DND-41 (cell line): Measurements from ENCODE around the gene RPS26.

Experiments
- ATAC-seq: fragments of 200-7000 bp; cut with Tn5 transposase; 3 replicates; pipeline ENCODE4 v1.9.1; 2021; ENCODE audit warnings: low read depth; ENCODE audit not compliant: insufficient read depth
- DNase-seq: peaks from one replicate; pipeline ENCODE4 v3.0.0-alpha.2; 2020
- H2AFZ ChIP-seq: 2 replicates; pipeline ENCODE4 v1.6.0; 2012; ENCODE audit warnings: low read depth, low read length
- H3K27ac ChIP-seq: 2 replicates; pipeline ENCODE4 v1.5.1; 2012; ENCODE audit warnings: low read length, inconsistent platforms
- H3K27me3 ChIP-seq: fragments of 200-600 bp; sonication (generic); 2 replicates; pipeline ENCODE4 v1.6.0; 2012; ENCODE audit warnings: low read length, mild to moderate bottlenecking, inconsistent platforms; ENCODE audit not compliant: insufficient read depth, poor library complexity
- H3K36me3 ChIP-seq: 2 replicates; pipeline ENCODE4 v1.5.1; 2012; ENCODE audit warnings: low read length, inconsistent platforms; ENCODE audit not compliant: insufficient read depth
- H3K4me1 ChIP-seq: 2 replicates; pipeline ENCODE4 v1.5.1; 2012; ENCODE audit warnings: mild to moderate bottlenecking, low read length; ENCODE audit not compliant: insufficient read depth
- H3K4me2 ChIP-seq: 2 replicates; pipeline ENCODE4 v1.6.0; 2012; ENCODE audit warnings: mild to moderate bottlenecking, moderate library complexity, low read length, inconsistent platforms; ENCODE audit not compliant: insufficient read depth
- H3K4me3 ChIP-seq, 2 experiments: fragments of 200-600 bp in 1 of 2; shearing (Covaris generic) in 1 of 2; 2 replicates each; pipeline ENCODE4 v1.5.1; 2012 to 2016; ENCODE audit warnings: inconsistent platforms in 2 of 2, low read length in 2 of 2, mild to moderate bottlenecking in 2 of 2, low read depth in 1 of 2, moderate library complexity in 1 of 2
- H3K79me2 ChIP-seq: 2 replicates; pipeline ENCODE4 v1.6.0; 2012; ENCODE audit warnings: low read length, inconsistent platforms; ENCODE audit not compliant: insufficient read depth
- H3K9ac ChIP-seq: 2 replicates; pipeline ENCODE4 v1.6.0; 2012; ENCODE audit warnings: low read depth, mild to moderate bottlenecking, inconsistent platforms, low read length, moderate library complexity
- H3K9me3 ChIP-seq: 2 replicates; pipeline ENCODE4 v1.5.1; 2012; ENCODE audit warnings: low read length, moderate library complexity, mild to moderate bottlenecking, inconsistent platforms; ENCODE audit not compliant: insufficient read depth, severe bottlenecking
- H4K20me1 ChIP-seq: 2 replicates; pipeline ENCODE4 v1.6.0; 2012; ENCODE audit warnings: low read length; ENCODE audit not compliant: insufficient read depth
- EZH2 ChIP-seq: IDR thresholded peaks from 3 replicates; pipeline ENCODE4 v1.6.1; 2012; ENCODE audit warnings: borderline replicate concordance, low read depth, mild to moderate bottlenecking, moderate library complexity, low read length, inconsistent platforms; ENCODE audit not compliant: severe bottlenecking
- TF ChIP-seq, protein P1 (sequence below): IDR thresholded peaks from 2 replicates; pipeline ENCODE4 v1.5.1; 2012; ENCODE audit warnings: borderline replicate concordance, low read length, moderate library complexity, mild to moderate bottlenecking; ENCODE audit not compliant: poor library complexity, severe bottlenecking; ENCODE audit errors: extremely low read depth

RPS26 gene

DNA sequence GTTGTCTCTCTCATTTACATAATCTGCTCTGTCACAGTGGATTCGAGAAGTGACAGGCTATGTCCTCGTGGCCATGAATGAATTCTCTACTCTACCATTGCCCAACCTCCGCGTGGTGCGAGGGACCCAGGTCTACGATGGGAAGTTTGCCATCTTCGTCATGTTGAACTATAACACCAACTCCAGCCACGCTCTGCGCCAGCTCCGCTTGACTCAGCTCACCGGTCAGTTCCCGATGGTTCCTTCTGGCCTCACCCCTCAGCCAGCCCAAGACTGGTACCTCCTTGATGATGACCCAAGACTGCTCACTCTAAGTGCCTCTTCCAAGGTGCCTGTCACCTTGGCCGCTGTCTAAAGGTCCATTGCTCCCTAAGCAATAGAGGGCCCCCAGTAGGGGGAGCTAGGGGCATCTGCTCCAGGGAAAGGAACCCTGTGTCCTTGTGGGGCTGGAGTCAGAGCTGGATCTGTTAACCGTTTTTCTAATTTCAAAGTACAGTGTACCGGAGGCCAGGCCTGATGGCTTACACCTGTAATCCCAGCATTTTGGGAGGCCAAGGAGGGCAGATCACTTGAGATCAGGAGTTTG is 43.3 kb downstream of the RPS26 start:
- no peak overlapping the region for H3K27ac ChIP-seq
- no peak overlapping the region for H3K9ac ChIP-seq
- no peak for TF ChIP-seq EZH2
- TF ChIP-seq, protein P1, sequence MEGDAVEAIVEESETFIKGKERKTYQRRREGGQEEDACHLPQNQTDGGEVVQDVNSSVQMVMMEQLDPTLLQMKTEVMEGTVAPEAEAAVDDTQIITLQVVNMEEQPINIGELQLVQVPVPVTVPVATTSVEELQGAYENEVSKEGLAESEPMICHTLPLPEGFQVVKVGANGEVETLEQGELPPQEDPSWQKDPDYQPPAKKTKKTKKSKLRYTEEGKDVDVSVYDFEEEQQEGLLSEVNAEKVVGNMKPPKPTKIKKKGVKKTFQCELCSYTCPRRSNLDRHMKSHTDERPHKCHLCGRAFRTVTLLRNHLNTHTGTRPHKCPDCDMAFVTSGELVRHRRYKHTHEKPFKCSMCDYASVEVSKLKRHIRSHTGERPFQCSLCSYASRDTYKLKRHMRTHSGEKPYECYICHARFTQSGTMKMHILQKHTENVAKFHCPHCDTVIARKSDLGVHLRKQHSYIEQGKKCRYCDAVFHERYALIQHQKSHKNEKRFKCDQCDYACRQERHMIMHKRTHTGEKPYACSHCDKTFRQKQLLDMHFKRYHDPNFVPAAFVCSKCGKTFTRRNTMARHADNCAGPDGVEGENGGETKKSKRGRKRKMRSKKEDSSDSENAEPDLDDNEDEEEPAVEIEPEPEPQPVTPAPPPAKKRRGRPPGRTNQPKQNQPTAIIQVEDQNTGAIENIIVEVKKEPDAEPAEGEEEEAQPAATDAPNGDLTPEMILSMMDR, result peak; percentile 64
- ATAC-seq (peak; percentile 60; the same call in 1 of the 3 replicates), DNase-seq (peak; percentile 41)
- H2AFZ ChIP-seq, result no peak overlapping the region
- H3K27me3 ChIP-seq, result peaks cover 36% of the 10 kb centered on the region
- H3K4me1 ChIP-seq, result peaks cover 10% of the 10 kb centered on the region
- no peak overlapping the region for H3K4me2 ChIP-seq
- no peak overlapping the region for H3K4me3 ChIP-seq
- no peaks in the 10 kb centered on the region for H3K36me3 ChIP-seq
- no peaks in the 10 kb centered on the region for H3K79me2 ChIP-seq
- no peaks in the 10 kb centered on the region; the same call in 1 of the 2 replicates for H4K20me1 ChIP-seq
- no peaks in the 10 kb centered on the region for H3K9me3 ChIP-seq

DNA sequence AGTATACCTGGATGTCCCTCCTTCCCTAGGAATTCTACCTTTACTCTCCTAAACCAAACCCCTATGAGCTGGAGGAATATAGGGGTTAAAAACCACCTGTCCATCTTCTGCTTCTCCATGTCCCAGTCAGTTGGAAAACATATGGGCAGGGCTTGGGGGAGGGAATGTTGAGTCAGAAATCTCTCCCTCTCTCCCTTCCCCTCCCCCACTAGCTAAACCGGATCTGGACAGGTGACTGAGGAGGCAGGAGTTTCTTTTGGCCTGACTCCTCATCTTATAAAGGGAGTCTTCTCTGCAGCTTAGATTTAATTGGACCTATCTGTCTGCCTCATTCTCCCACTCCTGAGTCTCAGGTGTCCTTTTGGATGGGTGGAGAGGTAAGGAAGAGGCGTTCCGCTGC is 44.4 kb downstream of the RPS26 start:
- no peak overlapping the region for H3K4me3 ChIP-seq
- no peaks in the 10 kb centered on the region for H3K36me3 ChIP-seq
- peaks cover 25% of the 10 kb centered on the region for H3K27me3 ChIP-seq
- ATAC-seq (no peak), DNase-seq (no peak)
- H2AFZ ChIP-seq, result no peak overlapping the region
- no peaks in the 10 kb centered on the region for H4K20me1 ChIP-seq
- H3K4me2 ChIP-seq, result no peak overlapping the region
- no peak overlapping the region for H3K9ac ChIP-seq
- no peaks in the 10 kb centered on the region for H3K79me2 ChIP-seq
- no peaks in the 10 kb centered on the region for H3K4me1 ChIP-seq
- no peak for TF ChIP-seq EZH2
- TF ChIP-seq, protein P1, result no peak
- H3K9me3 ChIP-seq, result no peaks in the 10 kb centered on the region
- H3K27ac ChIP-seq, result no peak overlapping the region

DNA sequence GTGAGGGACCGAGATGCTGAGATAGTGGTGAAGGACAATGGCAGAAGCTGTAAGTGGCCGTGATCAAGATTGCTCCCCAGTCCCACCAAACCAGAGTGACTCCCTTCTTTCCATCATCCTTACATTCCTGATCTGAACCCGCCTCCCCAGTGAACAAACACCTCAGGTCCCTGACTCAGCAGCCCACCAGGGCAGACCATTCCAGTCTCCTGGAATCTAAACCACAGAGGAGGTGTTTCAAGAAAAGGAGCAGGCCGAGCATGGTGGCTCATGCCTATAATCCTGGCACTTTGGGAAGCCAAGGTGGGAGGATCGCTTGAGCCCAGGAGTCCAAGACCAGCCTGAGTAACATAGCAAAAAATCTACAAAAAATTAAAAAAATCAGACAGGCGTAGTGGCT is 44.9 kb downstream of the RPS26 start:
- Histone ChIP-seq H3K4me3 (no peak overlapping the region), H3K9ac (no peak overlapping the region), H4K20me1 (no peaks in the 10 kb centered on the region), H2AFZ (no peak overlapping the region), H3K79me2 (no peaks in the 10 kb centered on the region), H3K27me3 (peaks cover 20% of the 10 kb centered on the region), H3K4me1 (no peaks in the 10 kb centered on the region), H3K9me3 (no peaks in the 10 kb centered on the region), H3K36me3 (no peaks in the 10 kb centered on the region), H3K27ac (no peak overlapping the region), H3K4me2 (no peak overlapping the region)
- TF ChIP-seq EZH2, result no peak
- TF ChIP-seq, protein P1, result no peak
- DNase-seq (no peak), ATAC-seq (no peak)

DNA sequence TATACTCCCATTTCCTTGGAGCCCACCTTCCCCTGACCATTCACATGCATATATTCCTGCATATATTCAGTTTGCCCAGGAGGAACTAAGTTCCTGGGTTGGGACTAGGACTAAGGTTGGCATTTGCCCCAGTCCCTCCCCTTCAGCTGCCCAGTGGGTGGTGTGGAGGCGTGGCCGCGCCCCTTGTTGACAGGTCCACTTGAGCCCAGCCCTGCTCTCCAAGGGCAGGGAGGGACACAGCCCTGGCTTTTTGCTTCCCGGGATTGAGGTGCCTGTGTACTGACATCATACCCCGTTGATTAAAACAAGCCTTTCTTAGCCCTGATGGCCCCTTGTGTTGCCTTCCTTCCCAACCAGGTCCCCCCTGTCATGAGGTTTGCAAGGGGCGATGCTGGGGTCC is 45.5 kb downstream of the RPS26 start:
- H3K4me2 ChIP-seq, result no peak overlapping the region
- ATAC-seq (no peak), DNase-seq (no peak)
- H2AFZ ChIP-seq, result no peak overlapping the region
- no peaks in the 10 kb centered on the region for H3K9me3 ChIP-seq
- H3K4me3 ChIP-seq, result no peak overlapping the region
- H3K36me3 ChIP-seq, result no peaks in the 10 kb centered on the region
- TF ChIP-seq, protein P1, result no peak
- no peak for TF ChIP-seq EZH2
- H3K27ac ChIP-seq, result no peak overlapping the region
- no peaks in the 10 kb centered on the region for H3K79me2 ChIP-seq
- no peaks in the 10 kb centered on the region for H4K20me1 ChIP-seq
- peaks cover 15% of the 10 kb centered on the region for H3K27me3 ChIP-seq
- H3K4me1 ChIP-seq, result no peaks in the 10 kb centered on the region
- no peak overlapping the region for H3K9ac ChIP-seq
